HG03342 (cell line): Measurements from ENCODE around the gene ZBTB38.

Source experiments
- ATAC-seq: cut with Tn5 transposase; IDR thresholded peaks from one replicate; pipeline ENCODE4 v1.9.1; 2021; ENCODE audit warnings: mild to moderate bottlenecking, moderate library complexity; ENCODE audit not compliant: unreplicated experiment

ZBTB38 gene

DNA sequence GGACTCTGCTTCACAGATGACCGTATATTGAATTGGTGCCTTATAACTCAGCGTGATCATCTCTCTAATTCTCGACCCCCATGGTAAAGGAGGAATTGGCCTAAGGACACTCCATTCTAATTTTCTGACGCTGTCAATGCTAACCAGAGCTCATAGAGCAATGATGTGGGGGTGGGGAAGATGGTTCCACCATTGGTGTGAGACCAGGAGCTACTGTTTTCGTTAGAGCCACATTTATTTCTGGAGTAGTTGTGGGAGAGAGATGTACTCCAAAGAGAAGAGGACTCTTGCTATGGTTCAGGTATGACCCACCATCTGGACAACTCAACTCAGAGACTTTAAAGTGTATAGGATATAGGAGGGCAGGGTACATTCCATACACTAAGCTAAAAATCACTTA, 16.3 kb downstream of the ZBTB38 start:
- no peak for ATAC-seq

DNA sequence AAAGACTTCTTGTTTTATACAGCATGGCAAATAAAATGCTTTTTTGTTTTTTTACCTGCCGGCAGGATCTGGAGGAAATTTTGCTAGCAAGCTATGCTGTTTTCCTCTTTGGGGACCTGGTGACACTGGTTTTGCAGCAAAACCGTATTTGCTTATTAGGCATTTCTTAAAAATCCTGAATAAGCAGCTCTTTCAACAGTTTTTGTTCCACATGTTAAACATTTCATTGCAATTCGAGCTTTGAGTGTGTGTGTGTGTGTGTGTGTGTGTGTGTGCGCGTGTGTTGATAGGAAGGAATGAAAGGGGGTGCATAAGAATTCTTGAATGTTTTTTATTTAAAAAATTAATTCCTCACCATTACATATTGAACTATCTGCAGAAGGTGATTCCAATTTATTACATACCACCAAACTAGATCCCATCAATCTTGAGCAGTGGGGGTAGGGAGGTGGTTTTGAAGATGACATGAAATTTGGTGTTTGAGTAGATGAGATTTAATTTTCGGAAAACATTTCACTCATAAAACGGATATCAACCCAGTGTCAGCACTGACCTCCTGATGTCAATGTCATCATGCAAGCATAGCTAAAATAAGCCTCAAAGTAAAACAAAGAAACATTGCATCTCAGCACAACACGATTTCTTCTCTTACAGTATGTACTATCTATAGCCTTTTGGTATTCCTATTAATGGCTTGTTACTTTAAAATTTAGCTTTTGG, 17.3 kb downstream of the ZBTB38 start:
- ATAC-seq = no peak

DNA sequence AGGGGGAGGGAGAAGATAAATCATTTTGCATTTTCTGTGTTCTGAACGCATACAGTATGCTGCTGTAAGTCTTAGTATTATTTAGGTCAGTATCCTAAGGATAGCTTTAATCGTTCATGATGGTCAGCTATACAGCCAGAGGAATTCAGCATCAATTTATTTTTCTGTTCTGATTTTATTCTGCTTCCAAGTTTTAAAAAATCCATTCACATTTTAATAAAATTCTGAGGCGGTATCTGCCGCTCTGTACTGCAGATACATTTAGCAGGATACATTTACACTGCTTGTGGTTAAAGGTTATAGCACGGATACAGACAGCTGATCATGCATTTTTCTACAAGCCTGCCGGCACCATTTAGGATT, 17.8 kb downstream of the ZBTB38 start:
- ATAC-seq = no peak

DNA sequence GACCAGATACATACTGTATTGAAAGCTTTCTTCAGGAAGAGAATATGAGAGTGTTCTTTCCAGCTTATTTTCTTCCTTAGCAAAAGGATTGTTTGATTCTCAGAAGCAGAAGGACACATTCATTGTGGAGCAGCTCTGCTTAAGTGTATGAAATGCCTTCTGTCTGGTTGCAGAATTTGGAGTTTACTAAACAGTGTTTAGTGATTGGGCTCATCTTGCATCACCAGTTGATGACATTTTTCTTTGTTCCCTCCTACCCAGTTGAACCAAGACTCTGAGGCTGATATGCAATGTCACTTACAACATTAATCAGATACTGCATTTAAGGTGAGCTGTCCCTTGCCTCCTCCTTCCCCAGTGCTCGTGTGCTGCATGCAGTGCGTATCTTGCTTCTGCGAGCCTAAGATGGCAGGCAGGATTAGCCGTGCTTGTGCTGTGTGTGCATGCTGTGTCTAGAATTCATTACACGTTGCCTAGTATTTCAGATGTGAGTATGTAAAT, 18.4 kb downstream of the ZBTB38 start:
- ATAC-seq = peak; percentile 42

DNA sequence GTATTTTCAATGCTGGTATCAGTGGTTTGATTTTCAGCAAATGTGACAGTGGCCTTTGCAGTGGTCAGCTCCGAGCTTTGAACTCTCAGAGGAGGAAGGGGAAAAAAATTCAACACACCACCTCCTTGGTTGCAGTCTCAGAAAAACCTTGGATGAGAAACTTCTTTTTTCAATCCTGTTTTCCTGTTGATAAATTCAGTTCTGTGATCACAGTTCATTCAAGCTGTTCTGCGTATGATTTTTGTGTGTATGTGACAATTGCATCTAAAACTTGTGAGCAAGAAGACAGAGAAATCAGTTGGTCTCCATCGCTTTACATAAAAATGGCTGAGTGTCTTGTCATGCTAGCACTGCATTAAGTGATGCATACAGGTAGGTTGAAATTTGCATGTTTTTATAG, 19.2 kb downstream of the ZBTB38 start:
- no peak for ATAC-seq

DNA sequence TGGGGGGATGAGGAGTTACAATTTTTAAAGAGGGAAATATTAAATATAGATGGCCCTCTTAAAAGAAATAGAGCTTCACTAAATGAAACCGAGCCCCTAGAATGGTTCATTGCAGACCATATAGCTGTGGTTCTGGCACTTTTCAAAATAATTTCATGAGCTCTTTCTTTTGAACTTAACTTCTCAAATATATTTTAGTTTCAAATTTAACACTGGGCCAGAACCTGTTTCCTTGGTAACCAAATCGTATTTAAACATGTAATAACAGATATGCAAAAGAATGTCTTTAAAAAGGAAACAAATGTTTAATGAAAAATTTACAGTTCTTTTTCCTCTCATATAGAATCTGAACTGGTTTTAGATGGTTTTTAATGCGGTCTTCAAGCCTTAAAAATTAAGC, 20.1 kb downstream of the ZBTB38 start:
- no peak for ATAC-seq

DNA sequence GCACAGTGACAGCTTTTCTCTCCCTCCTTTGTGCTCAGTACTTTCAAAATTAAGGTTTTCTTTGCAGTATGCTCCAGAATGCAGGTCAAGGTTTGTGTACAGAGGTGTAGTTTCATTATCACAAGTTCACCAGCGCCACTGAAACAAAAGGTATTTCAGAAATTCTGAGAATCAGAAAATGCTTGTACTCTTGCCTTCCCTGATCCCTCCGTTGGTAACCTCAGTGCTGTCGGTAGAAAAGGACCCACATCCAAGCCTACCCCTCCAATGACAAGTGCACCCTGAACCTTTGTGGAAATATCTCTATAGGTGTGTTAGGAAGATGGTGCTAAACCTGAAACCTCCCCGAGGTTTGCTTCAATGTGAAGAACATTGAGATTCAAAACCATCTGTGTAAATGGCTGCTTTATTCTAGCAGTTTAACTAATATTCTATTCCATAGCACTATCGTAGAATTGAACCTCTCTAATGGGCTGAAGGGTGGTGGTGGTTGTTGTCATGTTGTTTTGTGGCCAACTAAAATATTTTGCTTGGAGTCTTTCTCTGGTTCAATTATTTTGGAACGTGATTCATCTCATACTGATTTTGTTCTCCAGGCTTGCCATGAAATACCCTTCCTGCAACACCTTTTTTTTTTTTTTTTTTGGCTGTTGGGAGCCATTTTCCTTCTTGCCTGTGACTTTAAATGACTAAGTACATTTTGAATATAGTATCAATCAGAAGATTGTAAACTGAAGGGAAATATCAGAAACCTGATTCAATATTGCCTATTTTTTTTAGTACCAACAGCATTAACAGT, 20.7 kb downstream of the ZBTB38 start:
- ATAC-seq = no peak

DNA sequence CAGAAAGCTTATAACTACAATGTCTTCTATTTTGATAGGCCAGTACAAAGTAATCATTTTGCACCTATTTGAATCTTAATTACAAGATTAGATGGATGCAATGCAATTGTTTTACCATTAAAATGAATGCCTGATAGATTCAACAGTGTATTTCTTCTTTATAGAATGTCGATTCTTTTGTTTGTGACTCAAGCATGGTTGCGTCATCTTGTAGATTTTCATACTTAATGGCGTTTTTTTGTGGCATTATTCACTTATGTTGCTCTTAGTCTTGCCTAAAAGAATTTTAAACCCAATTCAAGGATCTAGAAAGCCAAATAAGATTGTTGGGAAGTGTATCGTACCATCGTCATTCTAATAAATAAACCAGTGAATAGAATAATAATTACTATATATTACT, 21.4 kb downstream of the ZBTB38 start:
- ATAC-seq = no peak

DNA sequence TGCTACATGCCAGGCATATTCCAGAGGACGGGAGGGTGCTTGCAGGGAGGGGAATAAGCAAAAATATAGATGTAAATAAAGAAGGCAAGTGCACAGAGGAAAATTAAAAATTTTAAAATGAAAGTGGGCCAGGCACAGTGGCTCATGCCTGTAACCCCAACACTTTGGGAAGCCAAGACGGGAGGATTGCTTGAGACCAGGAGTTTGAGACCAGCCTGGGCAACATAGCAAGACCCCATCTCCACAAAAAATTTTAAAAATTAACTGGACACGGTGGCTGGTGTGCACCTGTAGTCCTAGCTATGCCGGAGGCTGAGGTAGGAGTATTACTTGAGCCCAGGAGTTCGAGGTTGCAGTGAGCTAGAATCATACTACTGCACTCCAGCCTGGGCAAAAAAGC, 22.4 kb downstream of the ZBTB38 start:
- no peak for ATAC-seq

DNA sequence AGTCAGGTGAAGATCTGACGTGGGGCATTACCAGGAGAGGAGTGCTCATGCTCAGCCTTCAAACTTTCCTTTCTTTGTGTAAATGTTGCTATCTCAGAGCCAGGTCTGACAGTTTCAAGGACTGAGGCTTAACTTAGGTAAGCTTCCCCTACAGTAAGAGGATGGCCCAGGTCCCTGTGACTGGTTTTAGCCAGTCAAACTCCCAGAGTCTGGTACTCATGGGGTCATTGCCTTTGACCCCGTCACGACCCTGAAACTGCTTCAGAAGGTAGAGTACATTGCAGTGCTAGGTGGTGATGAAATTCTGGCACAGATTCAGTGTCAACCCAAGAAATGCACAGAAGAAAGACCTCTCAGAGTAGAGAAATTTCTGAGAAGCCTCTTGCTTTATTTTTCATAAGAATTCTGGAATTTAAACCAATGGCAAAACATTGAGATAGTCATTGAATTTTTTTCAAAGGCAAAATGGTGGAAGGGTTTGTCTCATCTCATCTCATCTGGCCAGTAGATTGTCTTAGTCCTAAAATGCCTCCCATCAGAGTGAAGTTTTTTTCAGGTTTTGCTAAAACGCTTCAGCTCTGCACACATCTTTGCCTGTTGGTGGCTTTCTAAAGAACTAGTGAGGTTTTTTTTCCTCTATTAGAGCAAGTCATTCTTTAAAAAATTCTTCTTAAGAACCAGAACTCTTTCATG, 23.1 kb downstream of the ZBTB38 start:
- ATAC-seq = no peak

DNA sequence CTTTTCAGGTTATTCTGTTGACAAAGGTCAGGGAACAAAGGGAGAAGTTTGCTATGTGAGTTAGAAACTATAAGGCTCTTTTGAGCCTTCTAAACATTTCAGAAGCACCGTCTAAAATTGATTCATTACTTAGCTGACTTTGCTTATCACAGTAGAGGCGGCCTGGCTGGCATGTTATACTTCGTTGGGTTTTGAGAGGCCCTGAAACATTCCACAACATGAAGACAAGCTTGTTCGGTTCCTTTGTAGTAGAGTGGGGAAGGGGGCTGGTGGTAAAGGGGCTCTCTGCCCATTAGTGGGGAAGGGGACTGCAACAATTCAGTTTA, 23.6 kb downstream of the ZBTB38 start:
- ATAC-seq = no peak

DNA sequence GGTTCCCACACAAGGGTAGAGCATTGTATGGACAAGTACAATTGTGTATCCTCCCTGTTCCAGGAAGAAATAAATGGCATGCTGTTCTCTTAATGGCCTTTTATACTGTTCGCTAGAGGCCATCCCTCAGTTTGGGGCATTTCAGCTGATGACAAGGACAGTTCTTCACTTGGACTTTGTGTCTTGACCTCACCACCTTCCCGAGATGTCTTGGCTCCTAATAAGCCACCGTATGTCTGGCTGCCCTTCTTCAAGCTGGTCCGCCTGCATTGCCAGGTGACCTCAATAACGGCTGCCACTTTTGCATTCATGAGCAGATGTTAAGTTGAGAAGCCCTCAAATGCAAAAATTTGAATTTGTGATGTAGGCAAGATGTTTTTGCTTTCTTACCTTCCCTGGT, 24.1 kb downstream of the ZBTB38 start:
- ATAC-seq = no peak

DNA sequence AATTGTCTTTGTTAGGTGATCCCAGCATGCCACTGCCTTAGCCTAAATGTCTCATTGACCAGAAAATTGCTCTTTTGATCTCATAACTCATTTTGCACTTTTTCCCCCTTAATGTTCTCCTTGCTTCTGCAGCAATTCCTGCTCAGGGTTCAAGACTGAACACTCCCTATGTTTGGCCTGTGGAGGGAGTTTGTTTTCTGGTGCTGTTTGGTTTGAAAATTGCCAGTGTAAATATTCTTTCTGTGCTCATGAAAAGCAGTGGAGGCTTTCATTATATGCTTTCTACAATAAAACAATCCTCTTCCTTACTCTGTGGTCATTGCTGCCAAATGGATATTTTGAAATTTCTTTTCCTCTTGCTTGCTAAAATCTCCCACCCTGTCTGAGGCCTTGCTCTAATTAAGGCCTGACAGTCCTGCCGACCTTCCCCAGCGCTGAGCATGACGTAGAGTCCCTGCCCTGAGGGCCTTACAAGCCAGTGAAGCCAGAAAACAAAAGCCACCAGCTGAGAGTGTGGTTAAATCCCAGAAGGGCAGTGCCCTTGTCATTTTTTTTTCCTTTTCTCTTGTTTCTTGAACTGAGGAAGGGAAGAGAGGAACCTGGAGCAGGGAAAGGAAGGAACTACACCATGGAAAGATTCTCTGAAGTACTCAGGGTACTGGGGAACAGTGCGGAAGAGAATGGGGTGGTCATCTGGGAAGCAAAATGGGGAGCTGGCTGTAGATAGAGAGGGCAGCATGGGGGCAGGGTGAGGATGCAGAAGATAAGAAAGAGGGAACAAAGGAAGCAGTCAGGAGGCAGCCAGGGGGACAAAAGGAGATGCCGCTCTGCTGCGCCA, 24.8 kb downstream of the ZBTB38 start:
- no peak for ATAC-seq

DNA sequence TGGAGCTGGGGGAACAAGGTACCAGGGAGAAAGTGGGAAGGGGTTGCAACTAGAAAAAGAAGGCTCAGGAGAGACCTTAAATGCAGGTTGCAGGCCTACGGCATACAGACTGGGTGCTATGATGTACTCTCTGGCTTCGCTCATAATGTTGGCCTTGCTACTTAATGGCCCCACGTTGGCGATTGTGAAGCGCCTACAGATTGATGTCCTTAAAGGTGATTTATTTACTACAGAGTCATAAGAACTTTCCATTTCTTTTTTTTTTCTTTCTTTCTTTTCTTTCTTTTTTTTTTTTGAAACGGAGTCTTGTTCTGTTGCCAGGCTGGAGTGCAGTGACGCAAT, 25.4 kb downstream of the ZBTB38 start:
- ATAC-seq = no peak

DNA sequence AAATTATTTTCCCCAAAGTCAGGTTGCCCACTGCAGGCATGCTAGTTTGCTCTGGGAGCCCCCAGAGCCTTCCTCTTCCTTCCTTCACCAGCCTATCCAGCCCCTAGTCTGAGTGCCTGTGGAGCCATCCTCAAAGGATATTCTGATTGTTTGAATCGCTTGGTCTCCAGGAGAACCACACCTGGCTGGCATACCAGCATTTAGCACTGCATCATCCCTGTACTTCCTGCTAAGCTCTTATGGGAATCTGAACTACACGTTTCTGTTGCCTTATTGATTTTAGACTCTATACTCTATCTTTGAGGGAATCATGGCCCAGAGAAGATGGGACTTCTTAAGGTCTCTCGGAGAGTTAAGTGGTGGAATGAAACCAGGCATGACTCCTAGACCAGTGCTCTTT, 26.3 kb downstream of the ZBTB38 start:
- ATAC-seq = no peak

DNA sequence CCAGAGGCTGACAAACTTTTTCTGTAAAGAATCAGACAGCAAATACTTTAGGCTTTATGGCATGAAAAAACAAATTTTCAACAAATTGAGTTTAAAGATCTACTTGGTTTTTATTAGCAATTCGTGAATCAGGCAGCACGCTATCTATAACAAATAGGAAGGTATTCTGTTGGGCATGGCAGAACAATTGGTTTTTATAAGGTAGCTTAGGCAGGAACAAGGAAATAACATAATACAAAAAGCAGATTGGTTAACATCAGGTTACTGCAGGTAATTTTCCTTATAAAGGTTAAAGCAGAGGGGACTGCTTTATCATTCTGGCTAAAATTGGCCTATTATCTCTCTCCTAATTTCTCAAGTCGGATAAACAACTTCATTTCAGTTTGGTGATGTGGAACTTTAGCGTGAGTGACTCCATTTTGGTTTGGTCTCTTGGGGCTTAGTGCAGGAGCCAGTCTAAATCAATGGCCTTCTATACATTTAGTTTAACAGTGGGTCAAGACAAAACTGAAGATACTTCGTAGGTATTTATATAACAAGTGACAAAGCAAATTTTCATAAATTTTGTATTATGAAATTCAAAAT, 26.8 kb downstream of the ZBTB38 start:
- no peak for ATAC-seq

DNA sequence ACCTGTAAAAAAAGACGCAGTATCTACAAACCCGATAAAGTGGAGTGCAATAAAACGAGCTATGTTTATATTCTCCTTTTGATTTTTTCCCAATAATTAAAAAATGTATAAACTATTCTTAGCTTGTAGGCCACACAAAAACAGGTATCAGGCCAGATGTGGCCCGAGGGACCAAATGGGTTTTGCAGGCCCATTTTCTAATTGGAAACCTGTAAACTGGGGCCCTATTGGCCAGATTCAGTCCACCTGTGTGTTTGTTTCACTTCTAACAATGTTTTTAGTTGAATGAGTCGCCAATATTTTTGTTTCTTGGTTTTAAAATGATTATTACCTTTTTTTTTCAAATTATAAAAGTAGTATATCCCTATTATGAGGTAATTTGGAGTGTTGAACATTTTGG, 29.7 kb downstream of the ZBTB38 start:
- ATAC-seq = no peak

DNA sequence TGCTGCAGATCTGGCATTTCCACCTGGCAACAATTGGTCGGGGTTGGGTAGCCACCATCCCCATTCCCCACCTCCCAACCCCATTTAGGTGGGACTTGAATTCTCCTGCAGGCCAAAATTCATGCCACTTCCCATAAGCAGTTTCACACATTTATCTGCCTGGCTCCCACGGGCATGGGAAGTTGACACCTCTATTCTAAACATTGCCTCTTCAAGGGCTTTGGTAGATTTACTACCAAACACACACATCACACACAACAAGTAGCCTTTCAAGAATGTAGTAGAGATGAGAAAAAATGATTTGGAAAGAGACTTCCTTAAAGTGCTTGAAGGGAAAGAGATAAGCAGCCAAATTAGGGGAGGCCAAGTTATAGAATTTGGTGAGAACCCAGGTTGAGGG, 30.9 kb downstream of the ZBTB38 start:
- ATAC-seq = no peak

DNA sequence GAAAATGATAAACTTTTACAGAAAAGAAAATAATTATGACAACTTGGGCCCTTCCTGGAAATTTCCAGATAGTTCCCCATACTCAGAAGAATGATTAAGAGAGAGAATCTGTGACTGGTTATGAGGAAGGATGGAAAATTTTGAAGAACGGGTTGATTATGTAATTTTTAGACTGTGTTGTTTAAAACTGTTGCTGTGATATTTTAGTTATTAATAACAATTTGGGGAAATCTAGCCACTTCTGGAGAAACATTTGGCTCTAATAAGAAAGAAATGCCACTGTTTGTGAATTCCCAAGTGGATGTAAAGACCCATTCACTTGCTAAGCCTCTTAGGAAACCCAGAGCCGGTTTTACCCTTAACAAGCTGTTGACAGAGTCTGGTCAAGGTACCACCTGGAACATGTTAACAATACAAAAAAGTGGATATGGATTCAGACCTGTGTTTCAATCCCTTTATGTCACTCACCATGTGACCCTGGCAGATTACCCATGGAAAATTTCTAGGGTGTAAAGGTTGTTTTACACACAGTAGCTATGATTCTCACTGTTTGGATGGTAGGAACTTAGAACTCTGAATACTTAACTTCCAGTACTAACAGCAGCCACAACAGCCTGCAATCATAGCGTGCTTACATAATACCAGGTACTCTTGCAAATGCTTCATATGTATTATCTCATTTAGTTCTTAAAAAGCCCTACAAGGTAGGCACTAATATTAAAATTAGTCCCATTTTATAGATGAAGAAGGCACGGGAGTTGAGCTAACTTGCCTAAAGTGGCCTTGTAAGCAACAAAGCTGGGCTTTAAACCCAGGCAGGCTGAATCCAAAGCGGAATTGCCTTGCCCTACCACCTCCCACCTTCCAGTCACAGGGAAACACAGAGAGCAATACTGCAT, 32.0 kb downstream of the ZBTB38 start:
- ATAC-seq = no peak

DNA sequence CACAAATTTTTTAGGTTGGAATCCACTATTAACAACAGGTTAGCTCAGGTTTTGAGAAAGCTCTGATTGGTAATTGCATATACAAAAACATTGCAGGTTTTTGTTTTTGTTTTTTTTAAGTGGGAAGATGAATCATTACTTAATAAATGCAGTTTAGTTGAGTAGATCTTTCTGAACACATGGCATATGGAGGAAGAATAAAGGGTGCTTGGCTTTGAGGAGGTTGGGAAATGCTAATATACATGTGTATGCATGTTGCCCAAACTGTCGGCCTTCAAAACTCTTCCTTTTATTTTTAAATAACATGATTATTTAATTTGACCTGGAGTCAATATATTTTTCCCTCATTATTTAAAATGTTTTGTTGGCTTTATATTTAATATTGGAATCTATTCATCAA, 32.8 kb downstream of the ZBTB38 start:
- no peak for ATAC-seq
